Renal pelvis (tissue), 4 donors: ENCODE data around the gene SLFN5. TPM values are rescaled to one million over a fixed set of nuclear protein-coding genes. Genes with fewer than 3 reads are reported as not detected.
"Not testable (repeated sequence)": the region's sequence is repeated elsewhere in the genome, so short reads cannot be mapped to it uniquely, and the experiment has no call there.

Source experiments
- DNase-seq: peaks from one replicate; pipeline ENCODE4 v3.0.0-alpha.2; 2013
- polyA plus RNA-seq, 3 donors: library from polyadenylated mRNA; unstranded; fragments of 120-200 nt; gene quantifications; one replicate each; pipeline ENCODE4 v1.2.1, GENCODE V29; 2013; ENCODE audit not compliant: insufficient read length in 3 of 3

Gene SLFN5
- polyA plus RNA-seq, 3 donors = 11.1 to 17.0 (median 15.3) TPM

DNA sequence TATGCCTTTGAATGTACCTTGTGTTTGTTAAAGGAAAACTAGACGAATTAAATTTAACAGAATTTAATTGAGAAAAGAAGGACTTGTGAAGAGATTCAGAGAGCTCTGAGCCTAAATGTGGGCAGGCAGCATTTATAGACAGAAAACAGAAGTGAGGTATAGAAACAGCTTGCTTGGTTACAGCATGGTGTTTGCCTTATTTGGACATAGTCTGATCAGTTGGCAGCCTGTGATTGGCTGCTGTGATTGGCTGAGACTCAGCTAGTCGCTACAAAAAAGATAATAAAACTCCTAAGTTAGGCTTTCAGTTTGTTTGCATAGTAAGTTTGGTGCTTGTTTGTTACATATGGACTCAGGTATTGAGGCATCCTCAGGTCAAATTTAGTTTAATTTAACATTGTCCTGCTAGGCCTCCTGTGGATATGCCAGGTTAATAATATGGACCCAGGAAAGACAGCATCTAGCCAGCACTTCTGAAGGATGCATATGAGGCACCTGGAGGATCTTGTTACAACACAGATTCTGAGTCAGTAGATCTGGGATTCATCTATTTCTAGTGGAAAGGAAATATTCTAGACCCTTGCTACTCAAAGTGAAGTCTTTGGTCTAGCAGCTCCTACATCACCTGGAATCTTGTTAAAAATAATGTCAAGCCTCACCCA lies 43.4 kb downstream of the SLFN5 start:
- DNase-seq = no peak

DNA sequence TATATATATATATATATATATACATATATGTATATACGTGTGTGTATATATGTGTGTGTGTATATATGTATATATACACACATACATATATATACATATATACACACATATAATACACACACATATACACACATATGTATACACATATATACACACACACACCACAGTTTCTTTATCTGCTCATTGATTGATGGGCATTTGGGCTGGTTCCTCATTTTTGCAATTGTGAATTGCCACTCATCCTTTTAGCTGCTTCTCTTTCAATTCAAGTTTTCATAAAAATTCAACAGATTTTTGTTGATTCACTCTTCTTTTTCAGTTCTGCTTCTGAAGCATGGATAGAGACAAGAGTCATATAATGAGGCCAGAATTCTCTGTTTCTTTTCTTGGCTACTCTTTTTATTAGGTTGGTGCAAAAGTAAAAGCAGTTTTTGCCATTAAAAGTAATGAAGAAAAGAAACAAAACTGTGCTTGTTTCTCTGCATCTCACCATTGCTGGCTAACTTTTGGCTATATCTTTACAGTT lies 44.5 kb downstream of the SLFN5 start:
- DNase-seq = no peak

DNA sequence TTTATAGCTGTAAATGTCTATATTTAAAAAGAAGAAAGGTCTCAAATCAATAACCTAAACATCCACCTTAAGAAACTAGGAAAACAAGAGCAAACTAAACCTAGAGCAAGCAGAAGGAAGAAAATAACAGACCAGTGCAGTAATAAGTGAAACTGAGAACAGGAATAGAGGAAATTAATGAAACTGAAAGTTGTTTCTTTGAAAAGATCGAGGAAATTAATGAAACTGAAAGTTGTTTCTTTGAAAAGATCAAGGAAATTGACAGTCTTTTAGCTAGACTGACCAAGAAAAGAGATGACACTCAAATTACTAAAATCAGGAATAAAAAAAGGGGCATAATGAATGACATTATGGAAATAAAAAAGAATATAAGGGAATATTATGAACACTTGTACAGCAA lies 46.4 kb downstream of the SLFN5 start:
- no peak for DNase-seq

DNA sequence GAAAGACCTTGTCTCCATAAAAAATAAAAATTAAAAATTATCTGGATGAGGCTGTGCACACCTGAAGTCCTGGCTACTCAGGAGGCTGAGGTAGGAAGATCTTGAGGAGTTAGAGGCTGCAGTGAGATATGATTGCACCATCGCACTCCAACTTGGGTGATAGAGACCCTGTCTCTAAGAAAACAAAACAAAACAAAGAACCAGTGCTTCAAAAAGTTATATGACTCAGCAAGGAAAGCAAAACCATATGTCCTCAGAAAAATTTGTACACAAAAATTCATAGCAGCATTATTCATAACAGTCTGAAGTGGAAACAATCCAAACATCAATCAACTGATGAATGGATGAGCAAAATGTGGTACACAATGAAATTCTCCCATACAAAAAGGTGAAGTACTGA lies 48.9 kb downstream of the SLFN5 start:
- no peak for DNase-seq

DNA sequence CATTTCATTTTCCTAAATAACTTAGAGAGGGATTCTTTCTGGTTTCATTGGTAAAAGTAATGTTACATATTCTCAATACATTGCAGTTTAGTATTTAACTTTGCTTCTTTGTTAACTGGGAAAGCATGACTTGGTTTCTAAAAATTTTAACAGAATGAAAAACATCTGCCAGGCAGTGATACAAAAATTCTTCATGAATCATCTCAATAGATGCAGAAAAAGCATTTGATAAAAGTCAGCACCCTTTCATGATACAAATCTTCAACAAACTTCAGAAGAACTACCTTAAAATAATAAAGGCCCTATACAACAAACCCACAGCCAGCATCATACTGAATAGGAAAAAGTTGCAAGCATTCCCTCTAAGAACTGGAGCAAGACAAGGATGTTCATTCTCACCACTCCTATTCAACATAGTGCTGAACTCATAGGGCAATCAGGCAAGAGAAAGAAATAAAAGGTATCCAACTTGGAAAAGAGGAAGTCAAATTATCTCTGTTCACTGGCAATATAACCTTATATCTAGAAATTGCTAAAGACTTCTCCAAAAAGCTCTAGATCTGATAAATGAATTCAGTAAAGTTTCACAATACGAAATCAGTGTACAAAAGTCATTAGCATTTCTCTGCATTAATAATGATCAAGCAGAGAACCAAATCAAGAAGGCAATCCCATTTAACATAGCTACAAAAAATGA lies 50.4 kb downstream of the SLFN5 start:
- no peak for DNase-seq

DNA sequence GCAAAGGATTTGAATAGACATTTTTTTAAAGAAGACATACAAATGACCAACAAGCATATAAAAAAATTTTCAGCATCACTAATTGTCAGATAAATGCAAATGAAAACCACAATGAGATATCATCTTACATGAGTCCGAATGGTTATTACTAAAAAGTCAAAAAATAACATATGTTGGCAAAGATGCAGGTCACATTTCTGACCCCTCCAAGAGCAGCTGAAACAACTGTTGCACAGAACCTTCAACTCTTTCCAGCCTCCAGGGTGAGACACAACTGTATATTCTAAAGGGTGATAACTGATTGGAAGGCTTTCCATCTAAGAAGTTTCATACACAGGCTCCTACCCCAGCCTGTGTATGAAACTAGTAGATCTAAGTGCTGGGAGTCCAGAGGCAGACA lies 51.9 kb downstream of the SLFN5 start:
- no peak for DNase-seq

DNA sequence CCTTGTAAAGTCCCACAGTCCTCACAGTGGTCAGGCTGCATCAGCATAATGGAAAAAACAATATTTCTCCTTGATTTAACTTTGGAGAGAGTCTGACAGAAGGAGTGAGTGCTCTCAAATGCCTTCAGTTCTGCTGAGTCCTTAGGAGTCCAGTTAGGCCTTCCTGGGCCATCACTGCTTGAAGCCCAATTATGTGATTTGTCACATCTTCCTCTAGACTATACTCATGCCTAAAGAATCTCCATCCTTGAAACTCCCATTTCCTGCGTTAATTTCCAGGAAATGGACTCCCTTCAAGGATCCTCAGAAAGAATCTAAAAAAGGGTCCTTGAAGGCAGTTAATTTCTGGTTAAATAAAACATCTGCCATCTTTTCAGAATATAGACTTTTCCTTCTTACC lies 52.8 kb downstream of the SLFN5 start:
- no peak for DNase-seq

DNA sequence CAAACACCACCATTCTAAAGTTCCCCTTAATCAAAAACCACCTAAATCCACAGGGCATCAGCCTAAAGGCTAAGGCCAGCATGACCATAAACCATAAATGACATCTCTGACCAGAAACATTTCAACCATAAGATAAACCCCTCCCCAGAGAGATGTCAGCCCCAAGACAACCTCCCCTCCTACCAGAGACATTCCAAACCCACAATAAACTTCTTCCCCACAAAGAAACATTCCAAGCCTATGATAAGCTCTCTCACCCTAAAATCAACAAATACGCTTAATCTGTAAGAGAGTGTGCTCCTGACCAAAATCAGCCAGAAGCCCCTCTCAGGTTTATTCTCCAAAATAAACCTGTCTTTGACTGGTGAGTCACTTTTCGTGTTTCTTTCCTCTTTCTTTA lies 54.8 kb downstream of the SLFN5 start:
- DNase-seq = no peak

DNA sequence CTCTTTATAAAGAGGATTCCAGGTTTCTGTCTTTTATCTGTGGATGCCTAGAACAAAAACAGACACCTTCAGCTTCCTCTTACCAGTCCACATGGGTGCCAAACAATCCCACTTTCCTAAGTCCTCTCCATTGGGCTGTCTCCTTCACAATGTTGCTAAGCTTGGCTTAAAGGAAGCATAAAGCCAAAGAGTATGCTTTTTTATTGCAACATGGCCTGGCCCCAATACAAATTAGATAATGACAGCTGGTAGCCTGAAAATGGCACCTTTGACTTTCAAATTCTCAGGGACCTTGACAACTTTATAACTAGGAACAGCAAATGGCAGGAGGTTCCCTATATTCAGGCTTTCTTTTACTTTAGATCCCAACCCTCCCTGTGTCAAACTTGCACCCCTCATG lies 55.8 kb downstream of the SLFN5 start:
- no peak for DNase-seq

DNA sequence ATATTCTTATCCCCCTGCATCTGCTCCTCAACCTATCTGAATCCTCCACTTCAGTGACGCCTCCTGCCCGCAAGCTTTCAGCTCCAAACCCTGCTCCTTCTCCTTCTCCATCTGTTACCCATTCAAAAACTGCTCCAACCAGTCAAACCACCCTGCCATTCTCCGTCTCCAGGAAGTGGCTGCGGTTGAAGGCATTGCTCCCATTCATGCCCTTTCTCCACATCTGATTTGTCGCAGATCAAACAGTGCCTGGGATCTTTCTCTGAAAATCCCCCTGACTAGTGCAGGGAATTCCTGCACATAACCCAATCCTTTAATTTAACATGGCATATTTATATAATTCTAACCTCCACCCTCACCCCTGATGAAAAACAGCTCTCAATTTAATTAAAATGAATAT lies 56.3 kb downstream of the SLFN5 start:
- DNase-seq = peak; percentile 45

DNA sequence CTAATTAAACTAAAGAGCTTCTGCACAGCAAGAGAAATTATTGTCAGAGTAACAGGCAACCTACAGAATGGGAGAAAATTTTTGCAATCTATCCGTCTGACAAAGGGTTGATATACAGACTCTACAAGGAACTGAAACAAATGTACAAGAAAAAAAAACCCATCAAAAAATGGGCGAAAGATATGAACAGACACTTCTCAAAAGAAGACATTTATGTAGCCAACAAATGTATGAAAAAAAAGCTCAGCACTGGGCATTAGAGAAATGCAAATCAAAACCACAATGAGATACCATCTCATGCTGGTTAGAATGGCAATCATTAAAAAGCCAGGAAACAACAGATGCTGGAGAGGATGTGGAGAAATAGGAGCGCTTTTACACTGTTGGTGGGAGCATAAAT lies 66.5 kb downstream of the SLFN5 start:
- not testable (repeated sequence) for DNase-seq

DNA sequence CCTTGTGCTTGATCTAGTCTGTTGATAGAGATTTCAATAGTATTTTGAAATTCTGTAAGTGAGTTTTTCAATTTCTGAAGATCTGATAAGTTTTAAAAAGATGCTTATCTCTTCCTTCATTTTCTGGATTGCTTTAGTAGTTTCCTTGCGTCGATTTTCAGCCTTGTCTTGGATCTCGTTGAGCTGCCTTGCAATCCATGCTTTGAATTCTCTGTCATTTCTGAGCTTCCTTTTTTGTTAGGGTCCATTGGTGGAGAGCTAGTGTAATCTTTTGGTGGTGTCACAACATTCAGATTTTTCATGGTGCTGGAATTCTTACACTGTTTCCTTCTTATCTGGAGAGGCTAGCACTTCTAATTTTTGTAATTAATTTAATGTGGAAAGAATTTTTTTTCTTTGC lies 69.5 kb downstream of the SLFN5 start:
- no peak for DNase-seq

DNA sequence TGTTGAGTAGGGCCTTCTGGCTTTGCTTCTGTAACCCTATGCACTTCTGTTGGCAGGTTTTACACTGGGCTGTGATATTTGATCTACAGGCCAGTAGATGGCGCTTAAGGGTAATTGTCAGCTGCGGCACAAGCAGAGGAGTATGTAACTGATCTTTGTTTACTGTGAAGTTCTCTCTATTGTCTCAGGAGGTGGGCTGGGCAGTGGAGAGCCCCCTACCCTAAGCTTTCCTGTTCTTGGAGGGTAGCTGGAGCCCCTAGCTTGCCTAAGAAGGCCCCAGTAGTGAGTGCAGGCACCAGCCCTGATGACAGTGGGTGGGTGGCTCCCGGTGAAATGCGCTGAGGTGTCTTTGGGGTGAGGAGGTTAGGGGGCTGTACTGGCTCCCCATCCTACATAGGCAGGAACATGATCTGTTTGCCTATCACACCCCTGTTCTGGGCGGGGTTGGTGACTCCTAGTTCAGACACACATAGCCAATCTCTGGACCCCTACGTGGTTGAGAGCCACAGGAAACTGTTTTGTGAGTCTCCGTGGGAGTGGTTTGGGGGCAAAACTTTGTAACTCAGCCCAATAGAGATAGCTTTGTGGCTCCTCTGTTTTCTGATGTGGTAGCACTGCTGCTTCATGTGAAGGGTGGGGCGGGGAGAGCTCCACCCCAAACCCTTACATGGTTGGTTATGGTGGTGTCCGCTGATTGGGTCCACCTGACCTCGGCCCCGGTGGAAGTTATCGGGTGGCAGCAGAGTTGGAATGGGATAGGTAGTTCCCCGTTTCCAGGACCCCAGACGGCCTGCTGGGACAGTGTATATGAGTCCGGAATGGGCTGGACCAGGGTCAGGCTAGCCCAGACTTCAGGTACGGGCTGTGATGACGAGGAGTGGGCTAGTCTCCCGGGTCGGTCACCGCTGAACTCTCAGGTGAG lies 70.2 kb downstream of the SLFN5 start:
- DNase-seq = peak; percentile 67

DNA sequence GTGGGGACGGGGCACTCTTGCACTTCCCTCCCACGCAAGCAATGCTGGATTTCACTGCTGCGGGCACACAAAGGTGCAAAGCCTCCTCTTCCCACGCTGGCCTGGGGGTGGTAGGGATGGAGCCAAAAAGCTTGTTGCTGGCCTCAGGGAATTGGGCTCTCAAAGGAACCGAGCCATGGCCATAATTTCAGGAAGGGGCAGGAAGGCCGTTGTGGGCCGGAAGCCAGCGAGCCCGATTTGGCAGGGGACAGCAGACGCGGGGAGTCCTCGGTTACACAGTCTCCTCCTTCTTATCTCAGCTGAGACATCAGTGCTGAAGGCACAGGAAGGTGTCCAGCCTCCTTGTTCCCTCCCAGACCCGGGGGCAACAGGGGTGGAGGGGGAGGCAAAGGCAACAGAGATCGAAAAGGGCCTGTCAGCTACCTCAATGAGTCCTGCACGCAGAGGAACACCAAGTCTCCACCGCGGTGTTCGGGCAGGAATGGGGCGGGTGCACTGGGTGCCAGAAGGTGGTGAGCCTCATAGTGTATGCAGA lies 71.1 kb downstream of the SLFN5 start:
- DNase-seq = no peak

DNA sequence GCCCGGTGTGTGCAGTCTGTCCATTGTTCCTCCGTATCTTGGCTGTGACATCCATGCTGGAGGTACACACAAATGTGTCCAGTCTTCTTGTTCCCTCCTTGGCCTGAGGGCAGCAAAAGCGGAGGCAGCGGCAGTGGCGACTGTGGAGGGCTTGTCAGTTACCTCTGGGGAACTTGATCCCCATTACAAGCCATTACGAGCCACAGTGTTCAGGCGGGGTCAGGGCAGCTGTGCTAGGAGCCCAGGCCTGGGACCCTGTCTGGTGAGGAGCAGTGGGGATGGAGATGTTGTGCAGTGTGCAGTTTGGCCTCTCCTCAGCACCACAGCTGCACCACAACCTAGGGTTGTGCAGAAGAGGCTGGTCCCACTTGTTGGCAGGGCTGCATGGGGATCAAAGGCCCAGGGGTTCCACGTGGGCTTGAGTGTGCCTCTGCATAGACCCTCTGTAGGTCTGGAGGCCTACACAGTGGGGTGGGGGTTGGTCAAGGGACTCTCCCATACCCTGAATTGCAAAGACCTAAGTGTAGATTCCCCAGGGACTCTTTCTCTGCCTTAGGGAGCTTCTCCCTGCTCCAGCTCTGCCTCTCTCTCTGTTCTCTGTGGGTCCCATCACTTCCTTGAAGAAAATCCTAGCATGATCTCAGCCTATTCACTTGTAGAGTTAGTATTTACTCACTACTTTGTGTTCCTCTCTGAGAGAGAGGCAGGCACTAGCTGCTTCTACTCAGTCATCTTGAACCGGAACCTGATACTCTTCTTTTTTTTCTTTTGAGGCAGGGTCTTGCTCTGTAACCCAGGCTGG lies 71.7 kb downstream of the SLFN5 start:
- no peak for DNase-seq

DNA sequence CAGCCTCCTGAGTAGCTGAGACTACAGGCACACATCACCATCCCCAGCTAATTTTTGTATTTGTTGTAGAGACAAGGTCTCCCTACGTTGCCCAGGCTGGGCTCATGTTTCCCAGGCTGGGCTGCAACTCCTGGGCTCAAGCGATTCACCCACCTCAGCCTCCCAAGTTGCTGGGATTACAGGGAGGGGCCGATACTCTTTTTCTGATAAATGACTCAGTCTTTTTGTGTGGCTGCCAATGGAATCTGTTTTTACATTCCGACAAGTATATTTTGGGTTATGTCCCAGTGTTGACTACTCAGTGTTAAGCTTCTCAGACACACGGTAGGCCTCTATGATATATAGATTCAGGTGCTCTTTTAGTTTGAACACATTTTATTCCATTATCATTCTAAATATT lies 72.4 kb downstream of the SLFN5 start:
- no peak for DNase-seq

DNA sequence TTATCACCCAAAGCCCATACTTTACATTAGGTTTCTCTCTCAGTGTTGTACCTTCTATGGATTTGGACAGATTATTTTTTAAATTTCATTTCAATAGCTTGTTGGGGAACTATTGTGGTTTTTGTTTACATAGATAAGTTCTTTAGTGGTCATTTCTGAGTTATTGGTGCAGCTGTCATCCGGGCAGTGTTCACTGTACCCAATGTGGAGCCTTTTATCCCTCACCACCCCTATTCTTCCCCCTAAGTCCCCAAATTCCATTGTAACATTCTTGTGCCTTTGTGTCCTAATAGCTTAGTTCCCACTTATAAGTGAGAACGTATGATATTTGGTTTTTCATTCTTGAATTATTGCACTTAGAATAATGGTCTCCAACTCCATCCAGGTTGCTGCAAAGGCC lies 73.1 kb downstream of the SLFN5 start:
- no peak for DNase-seq

DNA sequence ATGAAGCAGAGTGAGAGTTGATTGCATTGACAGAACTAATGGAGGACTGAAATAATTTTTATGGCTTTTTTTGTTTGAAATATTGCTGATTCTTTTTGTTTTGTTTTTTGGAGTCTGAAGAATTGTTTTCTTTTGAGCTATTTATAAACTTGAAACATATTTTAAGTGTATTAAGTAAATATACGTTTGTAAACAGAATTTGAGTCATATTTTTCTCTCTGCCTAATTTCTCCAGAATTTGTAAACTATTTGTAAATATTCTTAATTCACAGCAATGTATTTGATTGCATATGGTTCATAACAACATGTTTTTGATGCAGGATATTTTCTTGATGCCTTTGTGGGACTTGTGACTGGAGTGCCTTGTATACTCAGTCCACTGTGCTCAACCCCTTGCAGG lies 79.9 kb downstream of the SLFN5 start:
- no peak for DNase-seq
